NB4 (cell line): ENCODE data around the gene CNTNAP2.

Experiments
- DNase-seq: peaks from one replicate; pipeline ENCODE4 v3.0.0; 2010; ENCODE audit warnings: low read depth
- H3K4me3 ChIP-seq: one replicate; pipeline ENCODE4 v1.5.1; 2011; ENCODE audit warnings: mild to moderate bottlenecking, low read depth, low read length, moderate library complexity
- MYC ChIP-seq: IDR thresholded peaks from 2 replicates; pipeline ENCODE4 v1.6.1; 2011; ENCODE audit warnings: low read depth, low read length
- POLR2A ChIP-seq: IDR thresholded peaks from 2 replicates; pipeline ENCODE4 v1.6.1; 2011; ENCODE audit warnings: mild to moderate bottlenecking; ENCODE audit not compliant: insufficient read length; ENCODE audit errors: extremely low read depth
- TF ChIP-seq, protein P1 (sequence below): IDR thresholded peaks from 2 replicates; pipeline ENCODE4 v1.6.1; 2011; ENCODE audit warnings: low read depth, low read length
- TF ChIP-seq, protein P2 (sequence below): IDR thresholded peaks from one replicate; pipeline ENCODE4 v1.5.1; 2012; ENCODE audit warnings: low read depth, low read length

The CNTNAP2 gene

DNA sequence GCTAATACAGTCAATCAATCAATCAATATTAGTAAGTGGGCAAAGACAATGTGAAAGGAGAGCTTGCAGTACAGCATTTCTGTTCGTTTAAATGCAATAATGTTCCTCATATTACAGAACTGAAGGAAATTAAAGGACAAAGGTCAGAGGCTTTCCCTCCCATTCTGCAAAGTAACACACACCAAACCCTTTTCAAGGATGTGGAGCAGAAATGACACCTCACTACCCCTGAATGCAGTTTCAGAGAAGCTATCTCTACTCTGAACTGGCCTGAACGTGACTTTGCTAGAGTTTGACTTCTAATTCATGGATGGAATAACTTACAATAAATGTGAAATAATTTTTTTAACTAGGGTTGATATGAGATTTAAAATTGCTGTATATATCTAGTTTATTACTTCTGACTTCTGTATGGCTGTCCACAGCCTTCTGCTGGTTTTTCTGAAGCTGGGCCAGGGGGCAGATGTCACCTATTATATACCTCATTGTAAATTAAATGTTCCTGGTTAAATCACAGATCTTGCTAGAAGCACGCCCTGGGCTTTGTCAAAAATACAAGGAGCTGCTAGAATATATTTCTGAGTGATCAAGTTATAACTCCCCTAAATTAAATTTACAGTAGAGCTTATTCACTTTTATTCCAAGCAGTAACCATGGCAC lies 2317.1 kb downstream of the CNTNAP2 start:
- no peak for DNase-seq
- H3K4me3 ChIP-seq, result no peak overlapping the region
- TF ChIP-seq POLR2A, result no peak
- TF ChIP-seq, protein P1, sequence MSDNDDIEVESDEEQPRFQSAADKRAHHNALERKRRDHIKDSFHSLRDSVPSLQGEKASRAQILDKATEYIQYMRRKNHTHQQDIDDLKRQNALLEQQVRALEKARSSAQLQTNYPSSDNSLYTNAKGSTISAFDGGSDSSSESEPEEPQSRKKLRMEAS, result no peak
- no peak for TF ChIP-seq MYC
- TF ChIP-seq, protein P2, sequence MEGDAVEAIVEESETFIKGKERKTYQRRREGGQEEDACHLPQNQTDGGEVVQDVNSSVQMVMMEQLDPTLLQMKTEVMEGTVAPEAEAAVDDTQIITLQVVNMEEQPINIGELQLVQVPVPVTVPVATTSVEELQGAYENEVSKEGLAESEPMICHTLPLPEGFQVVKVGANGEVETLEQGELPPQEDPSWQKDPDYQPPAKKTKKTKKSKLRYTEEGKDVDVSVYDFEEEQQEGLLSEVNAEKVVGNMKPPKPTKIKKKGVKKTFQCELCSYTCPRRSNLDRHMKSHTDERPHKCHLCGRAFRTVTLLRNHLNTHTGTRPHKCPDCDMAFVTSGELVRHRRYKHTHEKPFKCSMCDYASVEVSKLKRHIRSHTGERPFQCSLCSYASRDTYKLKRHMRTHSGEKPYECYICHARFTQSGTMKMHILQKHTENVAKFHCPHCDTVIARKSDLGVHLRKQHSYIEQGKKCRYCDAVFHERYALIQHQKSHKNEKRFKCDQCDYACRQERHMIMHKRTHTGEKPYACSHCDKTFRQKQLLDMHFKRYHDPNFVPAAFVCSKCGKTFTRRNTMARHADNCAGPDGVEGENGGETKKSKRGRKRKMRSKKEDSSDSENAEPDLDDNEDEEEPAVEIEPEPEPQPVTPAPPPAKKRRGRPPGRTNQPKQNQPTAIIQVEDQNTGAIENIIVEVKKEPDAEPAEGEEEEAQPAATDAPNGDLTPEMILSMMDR, result no peak

DNA sequence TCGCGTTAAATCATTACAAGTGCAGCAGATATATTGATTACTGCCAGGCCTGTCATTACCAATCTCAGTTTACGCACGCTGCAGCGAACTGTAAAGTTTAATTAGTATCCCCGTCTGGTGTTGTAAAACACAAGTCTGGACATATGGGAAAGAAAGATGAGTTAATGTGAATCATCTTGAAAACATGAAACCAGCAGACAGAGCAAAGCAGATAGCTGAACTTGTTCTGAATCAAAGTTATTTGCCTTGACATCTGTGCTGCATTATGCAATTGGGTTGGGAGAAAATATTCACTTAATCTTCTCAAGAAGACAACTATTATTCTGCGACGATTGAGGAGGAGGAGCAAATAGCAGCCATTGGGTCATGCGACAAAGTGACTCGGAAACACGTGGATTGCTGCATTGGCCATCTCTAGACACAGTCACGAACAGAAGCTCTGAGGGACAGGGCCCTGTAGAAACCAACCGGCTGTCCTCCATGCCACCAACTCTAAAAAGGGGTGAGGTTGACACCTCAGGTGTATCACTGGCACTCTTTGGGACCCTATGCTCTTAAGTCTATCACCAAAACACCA lies 2317.7 kb downstream of the CNTNAP2 start:
- no peak for DNase-seq
- H3K4me3 ChIP-seq, result no peak overlapping the region
- TF ChIP-seq, protein P2, result no peak
- TF ChIP-seq MYC (no peak), POLR2A (no peak)
- TF ChIP-seq, protein P1, result no peak

DNA sequence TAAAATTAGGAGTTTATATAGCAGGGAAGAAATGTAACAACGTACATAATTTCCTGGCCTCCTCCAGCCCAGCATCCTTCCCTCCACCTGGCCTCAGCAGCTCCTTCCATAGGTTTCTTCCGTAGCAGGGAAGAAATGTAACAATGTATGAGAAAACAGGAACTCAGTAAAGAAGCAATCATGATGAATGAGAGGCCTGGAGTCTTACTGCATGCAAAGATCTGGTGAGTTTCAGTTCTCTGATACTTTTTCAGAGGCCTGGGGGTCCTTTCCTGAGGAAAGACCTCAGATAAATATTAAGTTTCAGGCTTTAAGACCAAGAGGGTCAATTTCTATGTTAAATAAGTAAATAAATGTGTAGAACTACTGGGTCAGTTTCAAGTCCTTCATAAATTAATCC lies 2318.3 kb downstream of the CNTNAP2 start:
- no peak overlapping the region for H3K4me3 ChIP-seq
- no peak for DNase-seq
- TF ChIP-seq, protein P1, result no peak
- TF ChIP-seq MYC (no peak), POLR2A (no peak)
- TF ChIP-seq, protein P2, result no peak

DNA sequence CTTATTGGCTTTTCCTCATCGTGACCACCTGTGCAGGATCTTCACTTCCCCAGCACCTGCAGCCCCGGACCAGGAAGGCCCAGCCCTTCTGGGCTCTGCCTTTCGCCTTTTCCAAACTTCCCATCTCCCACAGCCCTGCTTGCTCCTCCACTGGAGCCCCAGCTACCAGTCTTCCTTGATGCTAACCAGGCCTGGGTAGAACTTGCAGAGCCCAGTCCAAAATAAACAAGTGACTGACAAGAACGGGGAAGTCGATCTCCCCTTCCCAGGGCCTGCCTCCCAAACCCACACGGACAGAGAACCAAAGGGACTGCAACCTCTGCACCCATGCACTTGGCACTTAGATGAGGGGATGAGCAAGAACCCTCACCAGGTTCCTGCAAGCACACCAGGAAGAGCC lies 2319.1 kb downstream of the CNTNAP2 start:
- no peak for DNase-seq
- TF ChIP-seq MYC, result no peak
- TF ChIP-seq, protein P1, result no peak
- TF ChIP-seq, protein P2, result no peak
- TF ChIP-seq POLR2A, result no peak
- no peak overlapping the region for H3K4me3 ChIP-seq

DNA sequence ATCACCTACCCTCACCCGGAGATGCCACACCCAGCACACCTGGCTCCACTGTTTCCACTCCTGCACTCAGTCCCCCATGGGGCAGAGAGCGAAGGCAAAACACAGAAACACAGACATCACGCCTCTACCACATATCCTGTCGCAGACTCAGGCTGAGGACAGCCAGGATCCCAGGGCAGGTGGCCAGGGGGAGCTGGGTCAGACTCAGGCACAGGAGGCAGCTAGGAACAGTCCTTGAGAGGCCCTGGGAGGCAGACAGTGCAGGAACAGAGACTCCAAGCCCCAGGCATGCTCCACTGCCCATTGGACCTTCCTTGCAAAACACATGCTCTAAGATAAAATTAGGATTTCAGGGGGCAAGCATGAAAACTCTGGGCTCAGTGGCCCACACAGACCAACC lies 2319.5 kb downstream of the CNTNAP2 start:
- H3K4me3 ChIP-seq, result no peak overlapping the region
- TF ChIP-seq MYC, result no peak
- TF ChIP-seq POLR2A, result no peak
- TF ChIP-seq, protein P1, result no peak
- TF ChIP-seq, protein P2, result no peak
- no peak for DNase-seq

DNA sequence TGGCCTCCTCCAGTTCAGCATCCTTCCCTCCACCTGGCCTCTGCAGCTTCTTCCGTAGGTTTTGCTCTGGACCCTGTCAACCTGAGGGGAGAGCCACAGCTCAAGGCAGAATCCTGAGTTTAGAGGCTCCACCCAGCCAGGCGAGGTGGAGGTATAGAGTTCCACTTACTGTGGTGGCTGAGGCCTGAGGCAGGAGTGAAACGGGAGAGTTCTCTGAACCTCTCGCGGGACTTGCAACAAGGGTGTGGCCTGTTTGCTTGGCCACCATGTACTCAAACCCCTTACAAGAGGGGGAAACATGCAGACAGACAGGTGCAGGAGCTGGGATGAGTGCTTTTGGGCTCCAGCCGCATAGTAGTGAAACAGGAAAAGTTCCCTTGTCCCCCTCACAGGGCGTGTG lies 2320.0 kb downstream of the CNTNAP2 start:
- TF ChIP-seq, protein P1, result no peak
- TF ChIP-seq, protein P2, result no peak
- TF ChIP-seq POLR2A (no peak), MYC (no peak)
- no peak overlapping the region for H3K4me3 ChIP-seq
- DNase-seq, result no peak
